GM12874 (cell line): ENCODE results near the gene NPHS1.

Experiments used
- TF ChIP-seq, protein P1 (sequence below): IDR thresholded peaks from 2 replicates; pipeline ENCODE4 v1.5.1; 2011; ENCODE audit warnings: low read depth, mild to moderate bottlenecking, control low read depth, low read length, moderate library complexity; ENCODE audit not compliant: insufficient read depth

NPHS1 gene

DNA sequence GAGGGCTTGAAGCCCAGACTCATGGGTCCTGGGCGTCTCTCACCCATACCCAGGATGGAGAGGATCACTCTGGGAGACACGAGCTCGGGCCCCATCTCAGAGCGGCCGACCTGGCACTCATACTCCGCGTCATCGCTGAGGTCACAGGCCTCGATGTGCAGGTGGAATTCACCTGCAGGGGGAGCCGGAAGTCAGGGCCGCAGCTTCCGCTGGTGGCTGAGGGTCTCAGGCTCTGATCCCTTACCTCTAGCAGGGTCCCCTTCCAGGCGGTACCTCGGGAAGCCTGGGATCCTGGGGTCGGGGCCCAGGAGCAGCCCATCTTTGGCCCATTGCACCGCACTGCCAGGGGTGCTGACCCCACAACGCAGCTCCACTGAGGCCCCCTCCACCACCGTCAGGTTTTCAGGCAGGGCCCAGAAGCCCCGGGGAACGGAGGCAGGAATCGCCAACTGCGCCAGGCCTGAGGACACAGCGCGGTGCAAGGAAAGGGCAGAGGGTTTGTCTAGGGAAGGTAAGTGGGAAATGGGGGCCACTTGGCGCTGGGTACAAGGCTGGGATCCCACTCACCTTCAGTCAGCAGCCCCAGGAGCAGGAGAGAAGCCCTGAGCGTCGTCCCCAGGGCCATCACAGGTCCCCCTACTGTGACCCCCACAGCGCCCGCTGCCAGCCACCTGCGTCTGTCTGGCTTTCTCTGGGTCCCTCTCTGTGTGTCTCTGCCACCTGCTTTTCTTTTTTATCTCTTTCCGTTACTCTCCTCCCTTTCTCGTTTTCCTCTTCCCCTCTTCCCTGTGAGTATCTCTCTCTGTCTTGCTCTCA lies 883 bp downstream of the NPHS1 start:
- TF ChIP-seq, protein P1, sequence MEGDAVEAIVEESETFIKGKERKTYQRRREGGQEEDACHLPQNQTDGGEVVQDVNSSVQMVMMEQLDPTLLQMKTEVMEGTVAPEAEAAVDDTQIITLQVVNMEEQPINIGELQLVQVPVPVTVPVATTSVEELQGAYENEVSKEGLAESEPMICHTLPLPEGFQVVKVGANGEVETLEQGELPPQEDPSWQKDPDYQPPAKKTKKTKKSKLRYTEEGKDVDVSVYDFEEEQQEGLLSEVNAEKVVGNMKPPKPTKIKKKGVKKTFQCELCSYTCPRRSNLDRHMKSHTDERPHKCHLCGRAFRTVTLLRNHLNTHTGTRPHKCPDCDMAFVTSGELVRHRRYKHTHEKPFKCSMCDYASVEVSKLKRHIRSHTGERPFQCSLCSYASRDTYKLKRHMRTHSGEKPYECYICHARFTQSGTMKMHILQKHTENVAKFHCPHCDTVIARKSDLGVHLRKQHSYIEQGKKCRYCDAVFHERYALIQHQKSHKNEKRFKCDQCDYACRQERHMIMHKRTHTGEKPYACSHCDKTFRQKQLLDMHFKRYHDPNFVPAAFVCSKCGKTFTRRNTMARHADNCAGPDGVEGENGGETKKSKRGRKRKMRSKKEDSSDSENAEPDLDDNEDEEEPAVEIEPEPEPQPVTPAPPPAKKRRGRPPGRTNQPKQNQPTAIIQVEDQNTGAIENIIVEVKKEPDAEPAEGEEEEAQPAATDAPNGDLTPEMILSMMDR: 0 out of 2 replicates have a peak, but pooled peaks have one; percentile 12

DNA sequence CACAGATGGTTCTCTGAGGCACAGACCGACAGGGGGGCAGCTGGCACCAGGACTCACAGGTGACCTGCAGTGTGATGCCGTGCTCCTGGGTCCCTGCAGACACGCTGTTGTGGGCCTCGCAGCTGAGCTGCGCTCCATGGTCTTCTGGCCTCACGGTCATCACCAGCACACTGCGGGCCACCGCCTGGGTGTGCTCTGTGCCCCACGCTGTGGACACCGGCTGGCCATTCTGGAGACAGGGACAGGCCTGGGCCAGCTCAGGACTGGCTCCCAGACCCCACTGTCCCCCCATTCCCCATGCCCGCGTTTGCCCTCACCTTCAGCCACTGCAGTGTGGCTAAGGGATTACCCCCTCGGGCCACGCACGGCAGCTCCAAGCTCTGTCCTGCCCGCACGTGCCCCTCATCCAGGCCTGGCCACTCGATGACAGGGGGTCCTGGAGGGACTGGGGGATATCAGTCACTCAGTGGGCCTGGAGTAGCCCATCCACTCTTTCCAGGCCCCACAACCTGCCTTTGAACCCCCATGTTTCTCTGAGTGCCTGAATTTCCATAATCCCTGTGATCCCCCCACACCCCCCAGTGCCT lies 3.3 kb downstream of the NPHS1 start:
- TF ChIP-seq, protein P1: no peak

DNA sequence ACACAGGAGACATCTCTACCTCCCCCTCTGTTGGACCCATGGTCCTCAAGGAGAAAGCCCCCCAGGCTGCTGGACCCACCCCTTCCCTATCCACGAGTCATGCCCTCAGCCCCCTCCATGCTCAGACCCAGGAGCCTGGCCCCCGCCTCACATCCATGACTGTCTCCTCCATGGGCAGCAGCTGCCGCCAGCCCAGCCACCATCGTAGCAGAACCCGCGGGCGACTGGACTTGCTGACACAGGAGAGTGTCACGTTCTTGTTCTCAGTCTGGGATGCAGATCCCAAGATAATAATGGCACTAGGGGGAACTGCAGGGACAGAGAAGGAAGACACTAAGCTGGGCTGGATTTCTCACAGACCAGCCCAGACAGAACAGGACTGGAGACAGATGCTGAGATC lies 3.8 kb downstream of the NPHS1 start:
- TF ChIP-seq, protein P1: no peak

DNA sequence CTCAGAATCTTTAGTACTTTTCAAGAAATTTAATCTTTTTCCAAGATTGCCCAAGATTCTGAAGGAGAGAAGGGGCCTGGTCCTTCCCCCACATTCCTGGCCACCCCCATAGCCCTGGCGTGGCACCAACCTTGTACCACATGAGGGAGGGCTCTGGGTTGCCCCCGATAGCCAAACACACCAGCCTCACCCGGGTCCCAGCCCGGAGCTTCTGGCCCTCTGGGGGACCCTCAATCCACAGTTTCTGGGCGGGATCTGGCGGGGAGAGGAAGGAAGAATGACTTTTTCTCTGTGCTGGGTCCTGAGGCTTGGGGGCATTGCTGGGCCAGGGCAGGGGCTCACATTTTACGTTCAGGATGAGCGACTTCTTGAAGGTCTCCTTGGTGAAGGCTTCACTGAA lies 4.4 kb downstream of the NPHS1 start:
- TF ChIP-seq, protein P1: no peak

DNA sequence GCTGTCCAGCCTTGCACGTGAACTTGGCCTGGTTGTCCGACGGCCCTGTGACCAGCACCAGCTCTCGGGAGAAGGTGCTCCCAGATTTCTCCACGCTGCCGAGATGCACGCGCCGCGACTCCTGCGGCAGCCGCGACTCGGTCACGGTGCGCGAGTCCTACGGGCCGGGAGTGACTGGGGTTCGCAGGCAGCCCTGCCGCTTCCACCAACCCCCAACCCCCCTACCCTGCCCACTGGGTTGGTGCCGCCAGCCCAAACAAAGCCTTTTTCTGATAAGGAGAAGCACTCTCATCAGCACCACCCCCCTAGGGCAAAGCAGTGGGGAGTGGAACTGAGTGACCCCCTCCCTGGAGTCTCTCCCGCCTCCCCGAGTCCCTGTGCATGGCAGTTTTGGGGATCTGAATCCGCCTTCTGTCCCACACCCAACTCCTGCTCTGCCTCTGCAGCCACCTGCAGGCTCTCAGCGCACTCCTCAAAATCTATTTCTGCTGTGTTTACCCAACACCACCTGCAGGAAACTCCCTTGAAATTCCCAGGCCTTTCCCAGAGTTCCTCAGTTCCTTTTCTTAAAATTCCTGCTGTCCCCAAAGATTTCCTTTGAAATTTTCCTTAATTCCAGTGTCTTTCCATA lies 6.2 kb downstream of the NPHS1 start:
- TF ChIP-seq, protein P1: no peak

DNA sequence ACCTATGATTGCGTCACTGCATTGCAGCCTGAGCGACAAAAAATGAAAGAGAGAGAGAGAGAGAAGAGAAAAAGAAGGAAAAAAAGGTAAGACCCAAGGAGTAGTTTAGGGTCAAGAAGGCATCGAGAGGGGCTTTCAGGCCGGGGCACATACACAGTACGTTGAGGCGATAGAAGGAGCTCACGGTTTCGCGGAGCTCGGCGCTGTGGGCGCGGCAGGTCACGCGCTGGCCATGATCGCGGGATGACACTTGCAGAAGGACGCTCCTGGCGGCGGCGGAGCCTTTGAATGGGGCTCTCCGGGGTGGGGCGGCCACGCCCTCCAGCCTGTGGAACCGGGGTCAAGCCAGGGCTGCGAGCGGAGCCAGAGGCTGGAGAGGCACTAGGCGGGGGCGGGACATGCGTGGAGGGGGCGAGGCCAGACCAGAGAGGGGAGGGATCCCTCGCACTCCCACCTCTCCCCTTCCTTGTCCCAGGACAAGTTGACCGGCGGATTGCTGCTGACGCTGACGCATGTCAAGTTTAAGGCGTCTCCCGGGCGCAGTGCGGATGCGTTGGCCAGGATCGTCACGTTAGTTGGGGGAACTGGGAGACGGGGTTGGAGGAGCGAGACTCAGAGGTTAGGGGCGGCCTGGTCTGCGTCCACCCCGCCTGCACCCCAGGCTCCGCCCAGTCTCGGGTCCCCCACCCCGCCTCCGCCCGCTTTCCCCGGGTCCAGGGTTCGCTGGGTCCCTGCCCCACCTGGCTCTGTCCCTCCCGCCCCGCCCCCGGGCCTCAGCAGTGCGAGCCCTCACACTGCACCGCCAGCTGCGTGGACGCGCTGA lies 6.9 kb downstream of the NPHS1 start:
- TF ChIP-seq, protein P1: no peak

DNA sequence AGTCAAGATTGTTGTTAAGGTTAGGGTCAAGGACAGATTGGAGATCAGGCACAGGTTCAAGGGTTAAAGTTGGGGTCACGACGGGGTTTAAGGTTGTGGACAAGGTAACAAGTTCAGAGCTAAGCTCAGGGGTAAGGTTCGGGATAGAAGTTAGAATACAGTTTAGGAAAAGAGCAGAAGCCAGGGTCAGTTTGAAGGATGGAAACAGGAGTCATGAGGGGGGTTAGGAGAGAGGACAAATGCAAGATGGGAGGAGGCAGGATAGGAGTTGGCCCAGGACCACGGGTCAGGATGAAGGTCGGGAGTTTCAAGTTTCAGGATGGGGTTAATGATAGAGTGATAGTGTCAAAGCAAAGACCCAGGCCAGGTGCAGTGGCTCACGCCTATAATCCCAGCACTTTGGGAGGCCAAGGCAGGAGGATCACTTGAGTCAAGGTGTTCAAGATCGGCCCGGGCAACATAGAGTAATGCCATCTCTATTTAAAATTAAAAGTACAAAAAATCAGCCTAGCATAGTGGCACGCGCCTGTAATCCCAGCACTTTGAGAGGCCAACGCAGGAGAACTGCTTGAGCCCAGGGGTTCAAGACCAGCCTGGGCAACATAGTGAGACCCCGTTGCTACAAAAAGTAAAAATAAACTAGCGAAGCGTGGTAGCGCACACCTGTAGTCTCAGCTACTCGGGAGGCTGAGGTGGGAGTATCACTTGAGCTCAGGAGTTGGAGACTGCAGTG lies 7.7 kb downstream of the NPHS1 start:
- TF ChIP-seq, protein P1: no peak
